K562 (cell line): Measurements from ENCODE around the gene SIAE. TPM values are rescaled to one million over a fixed set of nuclear protein-coding genes. Genes with fewer than 3 reads are reported as not detected.

ENCODE experiments used
- BACH1 ChIP-seq: fragments of 200-800 bp; sonication (Bioruptor generic); IDR thresholded peaks from 2 replicates; pipeline ENCODE4 v1.6.1; 2016; ENCODE audit warnings: missing genetic modification characterization, missing compliant biosample characterization
- POLR2B ChIP-seq: fragments of 450-650 bp; IDR thresholded peaks from 2 replicates; pipeline ENCODE4 v1.6.1; 2018; ENCODE audit warnings: low read depth; ENCODE audit not compliant: partially characterized antibody
- RNF2 ChIP-seq: sonication (generic); IDR thresholded peaks from 2 replicates; pipeline ENCODE4 v1.6.1; 2016
- TOE1 ChIP-seq, 2 experiments: fragments of 450-650 bp in 1 of 2; sonication (generic) in 1 of 2; formaldehyde crosslinking in 1 of 2; IDR thresholded peaks; 2 replicates each; pipeline versions ENCODE4 v1.7.1 to v1.8.0; 2016 to 2022; ENCODE audit warnings: borderline replicate concordance in 2 of 2, mild to moderate bottlenecking in 2 of 2, antibody characterized with exemption in 1 of 2, inconsistent platforms in 1 of 2, low read depth in 1 of 2, missing genetic modification reagents in 1 of 2, moderate library complexity in 1 of 2
- U2AF1 ChIP-seq: fragments of 200-400 bp; formaldehyde crosslinking; optimal IDR thresholded peaks from 2 replicates; pipeline ENCODE3; 2017; ENCODE audit warnings: mild to moderate bottlenecking, low read depth, low read length, moderate library complexity
- ZFP36 ChIP-seq: fragments of 150-350 bp; IDR thresholded peaks from 2 replicates; pipeline ENCODE4 v1.6.1; 2018; ENCODE audit warnings: low read length, low read depth; ENCODE audit not compliant: partially characterized antibody
- ZNF184 ChIP-seq: sonication (generic); formaldehyde crosslinking; IDR thresholded peaks from 2 replicates; pipeline ENCODE4 v1.5.0; 2020; ENCODE audit warnings: missing genetic modification reagents
- ZNF57 ChIP-seq: fragments of 450-650 bp; formaldehyde crosslinking; IDR thresholded peaks from 2 replicates; pipeline ENCODE4 v1.4.0; 2020; ENCODE audit warnings: mild to moderate bottlenecking, moderate library complexity
- polyA plus RNA-seq, 8 experiments: library from polyadenylated mRNA; depleted of rRNA in 4 of 8; stranded (reverse) in 5 of 8; unstranded in 3 of 8; fragments of >200 nt; fragmentation: Nextera tagmentation in 2 of 8; fragmentation: Illumina TruSeq in 1 of 8; extraction: Ambion mirVana in 2 of 8; extraction: Trizol in 1 of 8; gene quantifications; 2 replicates each; pipeline versions ENCODE4 v1.2.1 to v1.2.3, GENCODE V29; 2011 to 2014; ENCODE audit warnings: inconsistent platforms in 1 of 8, missing spikeins in 1 of 8
- total RNA-seq, 7 experiments: library from RNA; depleted of rRNA in 6 of 7; stranded (reverse); fragments of >200 nt in 6 of 7; fragmentation: Illumina TruSeq in 2 of 7; extraction: Trizol in 2 of 7; gene quantifications; 2 replicates each; pipeline versions ENCODE4 v1.2.1 to v1.2.3, GENCODE V29; 2011 to 2021; ENCODE audit warnings: low replicate concordance in 1 of 7
- TF ChIP-seq, protein P1 (sequence below): IDR thresholded peaks from 2 replicates; pipeline ENCODE4 v1.6.1; 2016; ENCODE audit warnings: missing genetic modification characterization, missing compliant biosample characterization
- TF ChIP-seq, protein P2 (sequence below): fragments of 450-650 bp; IDR thresholded peaks from 2 replicates; pipeline ENCODE4 v1.6.1; 2016
- TF ChIP-seq, protein P3 (sequence below), 2 experiments: fragments of 450-650 bp in 1 of 2; sonication (generic) in 1 of 2; formaldehyde crosslinking in 1 of 2; IDR thresholded peaks; 2 replicates each; pipeline versions ENCODE4 v1.7.1 to v1.9.0; 2016 to 2022; ENCODE audit warnings: inconsistent platforms in 1 of 2, mild to moderate bottlenecking in 1 of 2, missing genetic modification reagents in 1 of 2
- TF ChIP-seq, protein P4 (sequence below): IDR thresholded peaks from 2 replicates; pipeline ENCODE4 v1.6.1; 2012; ENCODE audit warnings: low read depth, low read length, improper control_type of control experiment, borderline replicate concordance

Gene SIAE
- total and polyA plus RNA-seq, 9 of the 15 experiments (the other 6 are each of a cell fraction or from before 2014, with no cell fraction given), result 0.89 to 9.6 (median 3.7) TPM

DNA sequence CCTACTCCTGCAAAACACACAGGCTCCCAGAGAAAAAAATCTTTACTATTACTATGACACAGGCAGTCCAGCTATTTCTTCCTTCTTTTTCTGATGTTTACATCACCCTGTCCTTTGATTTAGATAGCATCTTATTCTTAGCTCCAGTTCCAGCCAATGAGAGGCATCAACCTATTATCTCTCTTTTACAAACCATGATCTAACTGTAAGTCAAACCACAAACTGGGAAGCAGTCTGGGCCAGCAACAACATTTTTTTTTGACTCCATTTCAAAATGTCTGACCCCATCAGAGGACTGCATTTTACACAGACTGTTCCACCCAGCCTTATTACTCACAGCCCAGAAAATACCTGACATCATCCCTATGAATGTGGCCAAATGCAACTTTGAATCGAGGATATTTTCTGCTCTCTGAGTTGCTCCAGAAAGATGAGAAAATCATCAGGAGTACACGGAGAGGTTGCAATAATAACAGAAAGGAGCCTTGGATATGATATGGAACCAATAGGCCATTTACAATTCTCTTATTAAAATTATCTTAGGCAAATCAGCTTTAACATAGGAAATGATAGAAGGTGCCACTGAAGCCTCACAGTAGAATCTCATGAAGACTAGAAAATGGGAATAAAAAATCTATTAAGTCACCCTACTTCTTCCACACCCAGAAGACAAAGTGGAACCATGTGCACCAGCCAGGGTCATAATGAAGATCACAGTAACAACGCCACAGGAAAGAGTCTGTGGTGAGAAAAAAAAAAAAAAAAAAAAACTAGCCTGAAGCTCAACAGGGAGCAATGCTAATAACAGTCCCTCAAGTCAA lies 29.7 kb downstream of the SIAE start (continued):
- TF ChIP-seq, protein P1, sequence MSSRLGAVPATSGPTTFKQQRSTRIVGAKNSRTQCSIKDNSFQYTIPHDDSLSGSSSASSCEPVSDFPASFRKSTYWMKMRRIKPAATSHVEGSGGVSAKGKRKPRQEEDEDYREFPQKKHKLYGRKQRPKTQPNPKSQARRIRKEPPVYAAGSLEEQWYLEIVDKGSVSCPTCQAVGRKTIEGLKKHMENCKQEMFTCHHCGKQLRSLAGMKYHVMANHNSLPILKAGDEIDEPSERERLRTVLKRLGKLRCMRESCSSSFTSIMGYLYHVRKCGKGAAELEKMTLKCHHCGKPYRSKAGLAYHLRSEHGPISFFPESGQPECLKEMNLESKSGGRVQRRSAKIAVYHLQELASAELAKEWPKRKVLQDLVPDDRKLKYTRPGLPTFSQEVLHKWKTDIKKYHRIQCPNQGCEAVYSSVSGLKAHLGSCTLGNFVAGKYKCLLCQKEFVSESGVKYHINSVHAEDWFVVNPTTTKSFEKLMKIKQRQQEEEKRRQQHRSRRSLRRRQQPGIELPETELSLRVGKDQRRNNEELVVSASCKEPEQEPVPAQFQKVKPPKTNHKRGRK, result 0 out of 2 replicates have a peak, but pooled peaks have one; percentile 15
- TF ChIP-seq RNF2 (no peak), ZFP36 (no peak), POLR2B (peak; percentile 40), TOE1 (IDR thresholded peaks at IDR 0.05; ENCODE audit: borderline replicate concordance) (no peak), TOE1 (CRISPR knock-in tag; IDR thresholded peaks at IDR 0.05; ENCODE audit: borderline replicate concordance, low read depth) (no peak), ZNF184 (CRISPR knock-in tag) (no peak), U2AF1 (no peak), BACH1 (tag) (peak; percentile 61), ZNF57 (CRISPR knock-in tag) (no peak)
- TF ChIP-seq, protein P2, sequence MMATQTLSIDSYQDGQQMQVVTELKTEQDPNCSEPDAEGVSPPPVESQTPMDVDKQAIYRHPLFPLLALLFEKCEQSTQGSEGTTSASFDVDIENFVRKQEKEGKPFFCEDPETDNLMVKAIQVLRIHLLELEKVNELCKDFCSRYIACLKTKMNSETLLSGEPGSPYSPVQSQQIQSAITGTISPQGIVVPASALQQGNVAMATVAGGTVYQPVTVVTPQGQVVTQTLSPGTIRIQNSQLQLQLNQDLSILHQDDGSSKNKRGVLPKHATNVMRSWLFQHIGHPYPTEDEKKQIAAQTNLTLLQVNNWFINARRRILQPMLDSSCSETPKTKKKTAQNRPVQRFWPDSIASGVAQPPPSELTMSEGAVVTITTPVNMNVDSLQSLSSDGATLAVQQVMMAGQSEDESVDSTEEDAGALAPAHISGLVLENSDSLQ, result peak; percentile 28; the same call in 1 of the 2 replicates
- TF ChIP-seq, protein P3, sequence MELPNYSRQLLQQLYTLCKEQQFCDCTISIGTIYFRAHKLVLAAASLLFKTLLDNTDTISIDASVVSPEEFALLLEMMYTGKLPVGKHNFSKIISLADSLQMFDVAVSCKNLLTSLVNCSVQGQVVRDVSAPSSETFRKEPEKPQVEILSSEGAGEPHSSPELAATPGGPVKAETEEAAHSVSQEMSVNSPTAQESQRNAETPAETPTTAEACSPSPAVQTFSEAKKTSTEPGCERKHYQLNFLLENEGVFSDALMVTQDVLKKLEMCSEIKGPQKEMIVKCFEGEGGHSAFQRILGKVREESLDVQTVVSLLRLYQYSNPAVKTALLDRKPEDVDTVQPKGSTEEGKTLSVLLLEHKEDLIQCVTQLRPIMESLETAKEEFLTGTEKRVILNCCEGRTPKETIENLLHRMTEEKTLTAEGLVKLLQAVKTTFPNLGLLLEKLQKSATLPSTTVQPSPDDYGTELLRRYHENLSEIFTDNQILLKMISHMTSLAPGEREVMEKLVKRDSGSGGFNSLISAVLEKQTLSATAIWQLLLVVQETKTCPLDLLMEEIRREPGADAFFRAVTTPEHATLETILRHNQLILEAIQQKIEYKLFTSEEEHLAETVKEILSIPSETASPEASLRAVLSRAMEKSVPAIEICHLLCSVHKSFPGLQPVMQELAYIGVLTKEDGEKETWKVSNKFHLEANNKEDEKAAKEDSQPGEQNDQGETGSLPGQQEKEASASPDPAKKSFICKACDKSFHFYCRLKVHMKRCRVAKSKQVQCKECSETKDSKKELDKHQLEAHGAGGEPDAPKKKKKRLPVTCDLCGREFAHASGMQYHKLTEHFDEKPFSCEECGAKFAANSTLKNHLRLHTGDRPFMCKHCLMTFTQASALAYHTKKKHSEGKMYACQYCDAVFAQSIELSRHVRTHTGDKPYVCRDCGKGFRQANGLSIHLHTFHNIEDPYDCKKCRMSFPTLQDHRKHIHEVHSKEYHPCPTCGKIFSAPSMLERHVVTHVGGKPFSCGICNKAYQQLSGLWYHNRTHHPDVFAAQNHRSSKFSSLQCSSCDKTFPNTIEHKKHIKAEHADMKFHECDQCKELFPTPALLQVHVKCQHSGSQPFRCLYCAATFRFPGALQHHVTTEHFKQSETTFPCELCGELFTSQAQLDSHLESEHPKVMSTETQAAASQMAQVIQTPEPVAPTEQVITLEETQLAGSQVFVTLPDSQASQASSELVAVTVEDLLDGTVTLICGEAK (IDR thresholded peaks at IDR 0.05), result peak; percentile 52; the same call in 1 of the 2 replicates
- TF ChIP-seq, protein P3 (CRISPR knock-in tag; IDR thresholded peaks at IDR 0.05), result no peak
- TF ChIP-seq, protein P4, sequence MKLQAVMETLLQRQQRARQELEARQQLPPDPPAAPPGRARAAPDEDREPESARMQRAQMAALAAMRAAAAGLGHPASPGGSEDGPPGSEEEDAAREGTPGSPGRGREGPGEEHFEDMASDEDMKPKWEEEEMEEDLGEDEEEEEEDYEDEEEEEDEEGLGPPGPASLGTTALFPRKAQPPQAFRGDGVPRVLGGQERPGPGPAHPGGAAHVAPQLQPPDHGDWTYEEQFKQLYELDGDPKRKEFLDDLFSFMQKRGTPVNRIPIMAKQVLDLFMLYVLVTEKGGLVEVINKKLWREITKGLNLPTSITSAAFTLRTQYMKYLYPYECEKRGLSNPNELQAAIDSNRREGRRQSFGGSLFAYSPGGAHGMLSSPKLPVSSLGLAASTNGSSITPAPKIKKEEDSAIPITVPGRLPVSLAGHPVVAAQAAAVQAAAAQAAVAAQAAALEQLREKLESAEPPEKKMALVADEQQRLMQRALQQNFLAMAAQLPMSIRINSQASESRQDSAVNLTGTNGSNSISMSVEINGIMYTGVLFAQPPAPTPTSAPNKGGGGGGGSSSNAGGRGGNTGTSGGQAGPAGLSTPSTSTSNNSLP, result 0 out of 2 replicates have a peak, but pooled peaks have one; percentile 20
